HEK293 (cell line): Measurements from ENCODE around the gene EPHA4.

Experiments used
- CTCF ChIA-PET: fragments of 350-600 bp; formaldehyde crosslinking; extraction: SDS; loops from one replicate; lab custom pipeline; 2021; ENCODE audit warnings: antibody characterized with exemption; lab: Yijun Ruan, JAX
- POLR2A ChIA-PET: fragments of 300-600 bp; formaldehyde crosslinking; extraction: SDS; loops from one replicate; lab custom pipeline; 2020; ENCODE audit warnings: antibody characterized with exemption, inconsistent platforms; lab: Yijun Ruan, JAX
- H3K27ac ChIP-seq: fragments of 200-500 bp; sonication (Bioruptor generic); 2 replicates; pipeline ENCODE4 v1.5.1; 2014; ENCODE audit warnings: low read depth, low read length, control low read depth, inconsistent platforms; ENCODE audit errors: extremely low read depth
- H3K36me3 ChIP-seq, 2 experiments: fragments of 200-500 bp in 1 of 2; sonication (Bioruptor generic) in 1 of 2; 1 replicate in 1 of 2; 2 replicates in 1 of 2; pipeline ENCODE4 v1.5.1; 2014 to 2017; ENCODE audit warnings: inconsistent platforms in 2 of 2, low read length in 2 of 2; ENCODE audit not compliant: control insufficient read depth in 2 of 2, insufficient read depth in 1 of 2
- H3K4me1 ChIP-seq: fragments of 200-500 bp; sonication (Bioruptor generic); 2 replicates; pipeline ENCODE4 v1.5.1; 2014; ENCODE audit warnings: mild to moderate bottlenecking, low read length, inconsistent platforms; ENCODE audit not compliant: control insufficient read depth, insufficient read depth
- H3K4me3 ChIP-seq: 2 replicates; pipeline ENCODE4 v1.5.1; 2011; ENCODE audit warnings: low read depth, mild to moderate bottlenecking, control low read depth, low read length, moderate library complexity
- H3K9me3 ChIP-seq: fragments of 200-500 bp; sonication (Bioruptor generic); 2 replicates; pipeline ENCODE4 v1.5.1; 2014; ENCODE audit warnings: low read depth, low read length, inconsistent platforms; ENCODE audit not compliant: control insufficient read depth, insufficient read depth
- BCL6B ChIP-seq: fragments of 450-650 bp; formaldehyde crosslinking; IDR thresholded peaks from 2 replicates; pipeline ENCODE4 v1.5.1; 2017; ENCODE audit warnings: missing biosample characterization, missing genetic modification characterization
- OSR2 ChIP-seq: fragments of 450-650 bp; formaldehyde crosslinking; IDR thresholded peaks from 2 replicates; pipeline ENCODE4 v1.5.1; 2016; ENCODE audit warnings: missing biosample characterization, missing genetic modification characterization
- PRDM6 ChIP-seq: fragments of 450-650 bp; formaldehyde crosslinking; IDR thresholded peaks from 2 replicates; pipeline ENCODE4 v1.5.1; 2017; ENCODE audit warnings: missing biosample characterization, missing genetic modification characterization
- TRIM28 ChIP-seq: IDR thresholded peaks from 2 replicates; pipeline ENCODE4 v1.6.1; 2011; ENCODE audit warnings: low read length, control low read depth, borderline replicate concordance
- ZBTB26 ChIP-seq: fragments of 450-650 bp; formaldehyde crosslinking; optimal IDR thresholded peaks from 2 replicates; pipeline ENCODE3; 2016; ENCODE audit warnings: missing biosample characterization, mild to moderate bottlenecking, missing genetic modification characterization
- ZFP37 ChIP-seq: fragments of 450-650 bp; formaldehyde crosslinking; IDR thresholded peaks from 2 replicates; pipeline ENCODE4 v1.5.1; 2016; ENCODE audit warnings: missing biosample characterization, missing genetic modification characterization
- ZFP41 ChIP-seq: fragments of 450-650 bp; formaldehyde crosslinking; IDR thresholded peaks from 2 replicates; pipeline ENCODE4 v1.5.1; 2016; ENCODE audit warnings: missing biosample characterization, missing genetic modification characterization, borderline replicate concordance
- ZFP69B ChIP-seq: fragments of 450-650 bp; formaldehyde crosslinking; IDR thresholded peaks from 2 replicates; pipeline ENCODE4 v1.5.1; 2016; ENCODE audit warnings: missing biosample characterization, missing genetic modification characterization
- ZNF132 ChIP-seq: fragments of 450-650 bp; formaldehyde crosslinking; IDR thresholded peaks from 2 replicates; pipeline ENCODE4 v1.5.1; 2017; ENCODE audit warnings: missing biosample characterization, missing genetic modification characterization, borderline replicate concordance
- ZNF211 ChIP-seq: fragments of 450-650 bp; formaldehyde crosslinking; IDR thresholded peaks from 2 replicates; pipeline ENCODE4 v1.5.1; 2016; ENCODE audit warnings: low read depth, missing biosample characterization, missing genetic modification characterization
- ZNF223 ChIP-seq: fragments of 450-650 bp; formaldehyde crosslinking; IDR thresholded peaks from 2 replicates; pipeline ENCODE4 v1.5.1; 2016; ENCODE audit warnings: missing biosample characterization, missing genetic modification characterization
- ZNF280D ChIP-seq: fragments of 450-650 bp; formaldehyde crosslinking; IDR thresholded peaks from 2 replicates; pipeline ENCODE4 v1.5.1; 2016; ENCODE audit warnings: missing biosample characterization, missing genetic modification characterization
- ZNF394 ChIP-seq: fragments of 450-650 bp; formaldehyde crosslinking; IDR thresholded peaks from 2 replicates; pipeline ENCODE4 v1.5.1; 2016; ENCODE audit warnings: missing biosample characterization, missing genetic modification characterization, mild to moderate bottlenecking, moderate library complexity, borderline replicate concordance
- ZNF530 ChIP-seq: fragments of 450-650 bp; formaldehyde crosslinking; IDR thresholded peaks from 2 replicates; pipeline ENCODE4 v1.5.1; 2016; ENCODE audit warnings: low read depth, missing biosample characterization, missing genetic modification characterization
- ZNF571 ChIP-seq: fragments of 450-650 bp; formaldehyde crosslinking; IDR thresholded peaks from 2 replicates; pipeline ENCODE4 v1.5.0; 2017; ENCODE audit warnings: missing biosample characterization, missing genetic modification characterization
- ZNF624 ChIP-seq: fragments of 450-650 bp; formaldehyde crosslinking; IDR thresholded peaks from 2 replicates; pipeline ENCODE4 v1.5.1; 2017; ENCODE audit warnings: missing biosample characterization, missing genetic modification characterization
- ZNF707 ChIP-seq: fragments of 450-650 bp; formaldehyde crosslinking; IDR thresholded peaks from 2 replicates; pipeline ENCODE4 v1.5.1; 2016; ENCODE audit warnings: missing biosample characterization, missing genetic modification characterization
- ZNF777 ChIP-seq: fragments of 450-650 bp; formaldehyde crosslinking; IDR thresholded peaks from 2 replicates; pipeline ENCODE4 v1.5.1; 2017; ENCODE audit warnings: missing biosample characterization, missing genetic modification characterization, borderline replicate concordance

EPHA4 gene

GRCh38 chr2:221517696-221518151, 54.4 kb downstream of the EPHA4 start:
- ChIA-PET CTCF (interaction anchor here (0.9 to 1.1 kb wide), 2 partner anchors 26 to 57 kb away, joined by 3 to 4 read pairs; no protein-coding TSS in a partner anchor), POLR2A (interaction anchor here (1.1 kb wide), 1 partner anchor 12 kb away, joined by 4 read pairs; no protein-coding TSS in a partner anchor)
- Histone ChIP-seq H3K27ac (peak overlapping the region; percentile 44; the same call in 1 of the 2 replicates), H3K9me3 (no peaks in the 10 kb centered on the region), H3K4me1 (peaks cover 34% of the 10 kb centered on the region), H3K4me3 (no peak overlapping the region), H3K36me3 (no peaks in the 10 kb centered on the region; a peak in 1 of 3 replicates)
- TF ChIP-seq ZNF530 (no peak), OSR2 (peak; percentile 70; the same call in 1 of the 2 replicates)

- ChIA-PET CTCF (interaction anchor here (0.9 kb wide), 1 partner anchor 57 kb away, joined by 3 read pairs; no protein-coding TSS in a partner anchor), POLR2A (no interaction called here)
- Histone ChIP-seq H3K4me3 (no peak overlapping the region), H3K36me3 (no peaks in the 10 kb centered on the region; a peak in 1 of 3 replicates), H3K9me3 (no peaks in the 10 kb centered on the region), H3K27ac (peak overlapping the region; percentile 44; the same call in 1 of the 2 replicates), H3K4me1 (peaks cover 34% of the 10 kb centered on the region)
- no peak for TF ChIP-seq ZNF132
These were observed 54.9 kb downstream of the EPHA4 start for GRCh38 chr2:221517146-221517695.

GRCh38 chr2:221515864-221516263, 56.2 kb downstream of the EPHA4 start:
- POLR2A ChIA-PET = no interaction called here

GRCh38 chr2:221514305-221515040, 57.6 kb downstream of the EPHA4 start:
- POLR2A ChIA-PET = no interaction called here
- Histone ChIP-seq H3K4me1 (peaks cover 22% of the 10 kb centered on the region), H3K36me3 (no peaks in the 10 kb centered on the region), H3K4me3 (no peak overlapping the region), H3K27ac (no peak overlapping the region), H3K9me3 (no peaks in the 10 kb centered on the region)
- CTCF ChIA-PET = no interaction called here
- TF ChIP-seq ZBTB26 = no peak
- no peak for TF ChIP-seq ZNF624 (tag by site-specific recombination)
- no peak for TF ChIP-seq ZNF707
- no peak for TF ChIP-seq ZNF394 (tag by site-specific recombination)
- no peak for TF ChIP-seq BCL6B
- TF ChIP-seq ZFP37 (tag by site-specific recombination) = no peak
- no peak for TF ChIP-seq ZNF211 (tag by site-specific recombination)
- no peak for TF ChIP-seq ZNF280D (tag by site-specific recombination)
- no peak for TF ChIP-seq ZFP69B (tag by site-specific recombination)
- no peak for TF ChIP-seq ZNF571
- TF ChIP-seq ZNF530 = no peak
- no peak for TF ChIP-seq ZFP41 (tag by site-specific recombination)

More at GRCh38 chr2:221515864-221516263, 56.2 kb downstream of the EPHA4 start:
- Histone ChIP-seq H3K4me1 (peaks cover 34% of the 10 kb centered on the region), H3K36me3 (no peaks in the 10 kb centered on the region), H3K9me3 (no peaks in the 10 kb centered on the region), H3K27ac (no peak overlapping the region), H3K4me3 (no peak overlapping the region)
- CTCF ChIA-PET = no interaction called here
- TF ChIP-seq TRIM28 (no peak), ZNF777 (no peak), PRDM6 (peak; percentile 62), ZNF223 (tag by site-specific recombination) (no peak), ZNF624 (tag by site-specific recombination) (no peak)
